GM19193 (cell line): Measurements from ENCODE around the gene DLGAP4.

Experiments
- POLR2A ChIP-seq: IDR thresholded peaks from 4 replicates; pipeline ENCODE4 v1.6.1; 2011; ENCODE audit not compliant: insufficient read depth, insufficient read length; ENCODE audit errors: extremely low read depth

DLGAP4 gene

DNA sequence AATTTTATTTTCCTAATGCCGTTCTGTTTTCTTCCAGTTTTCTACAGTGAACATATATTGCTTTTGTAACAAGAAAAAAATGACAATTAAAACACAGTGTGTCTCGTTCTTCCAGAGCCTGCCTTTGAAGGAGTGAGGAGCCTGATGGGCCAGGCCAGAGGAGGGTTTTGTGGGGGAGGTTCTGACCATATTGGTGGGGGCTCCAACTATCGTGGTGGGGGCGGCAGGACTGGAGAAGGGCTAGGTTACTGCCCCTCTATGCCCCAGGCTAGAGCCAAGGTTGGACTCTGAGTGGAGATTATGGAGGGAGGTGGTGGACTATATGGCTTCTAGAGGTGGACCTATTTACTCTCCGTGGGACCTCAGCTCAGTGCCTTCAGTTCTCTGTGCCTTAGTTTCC, 24.0 kb downstream of the DLGAP4 start:
- no peak for TF ChIP-seq POLR2A

DNA sequence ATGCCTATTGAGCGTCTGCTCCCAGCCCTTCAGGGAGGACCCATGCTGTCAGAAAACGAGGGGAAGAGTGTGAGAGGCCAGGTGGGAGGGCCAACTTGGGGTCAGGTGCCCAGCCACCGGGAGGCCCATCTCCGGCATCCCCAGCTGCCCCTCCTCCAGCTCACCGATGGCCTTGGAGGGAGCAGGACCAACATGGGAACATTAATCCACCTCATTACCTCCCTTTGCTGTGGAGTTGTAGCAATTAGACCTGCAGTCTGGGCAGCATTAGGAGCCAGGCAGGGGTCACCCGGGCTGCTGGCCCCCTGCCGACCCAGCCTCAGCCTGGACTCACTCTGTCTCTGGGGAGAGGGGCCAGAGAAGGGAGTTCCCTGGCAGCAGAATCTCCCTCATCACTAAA, 25.1 kb downstream of the DLGAP4 start:
- no peak for TF ChIP-seq POLR2A

DNA sequence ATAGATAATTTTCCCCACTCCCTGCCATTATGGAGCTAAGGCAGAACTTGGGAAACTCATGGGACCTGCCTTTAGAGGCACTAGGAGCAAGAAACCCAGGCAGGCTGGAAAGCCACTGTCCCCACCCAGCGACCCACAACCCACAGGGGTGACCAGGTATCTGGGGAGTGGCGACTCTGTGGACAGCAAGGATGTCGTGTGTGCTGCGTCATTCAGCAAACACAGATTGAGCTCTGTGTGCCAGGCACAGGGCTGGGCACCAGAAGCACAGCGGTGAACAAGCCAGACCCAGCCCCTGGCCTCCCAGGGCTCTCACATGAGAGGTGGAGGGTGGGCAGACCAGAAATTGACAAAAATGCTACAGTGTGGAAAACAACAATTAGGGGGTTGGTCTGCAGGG, 27.7 kb downstream of the DLGAP4 start:
- TF ChIP-seq POLR2A = no peak

DNA sequence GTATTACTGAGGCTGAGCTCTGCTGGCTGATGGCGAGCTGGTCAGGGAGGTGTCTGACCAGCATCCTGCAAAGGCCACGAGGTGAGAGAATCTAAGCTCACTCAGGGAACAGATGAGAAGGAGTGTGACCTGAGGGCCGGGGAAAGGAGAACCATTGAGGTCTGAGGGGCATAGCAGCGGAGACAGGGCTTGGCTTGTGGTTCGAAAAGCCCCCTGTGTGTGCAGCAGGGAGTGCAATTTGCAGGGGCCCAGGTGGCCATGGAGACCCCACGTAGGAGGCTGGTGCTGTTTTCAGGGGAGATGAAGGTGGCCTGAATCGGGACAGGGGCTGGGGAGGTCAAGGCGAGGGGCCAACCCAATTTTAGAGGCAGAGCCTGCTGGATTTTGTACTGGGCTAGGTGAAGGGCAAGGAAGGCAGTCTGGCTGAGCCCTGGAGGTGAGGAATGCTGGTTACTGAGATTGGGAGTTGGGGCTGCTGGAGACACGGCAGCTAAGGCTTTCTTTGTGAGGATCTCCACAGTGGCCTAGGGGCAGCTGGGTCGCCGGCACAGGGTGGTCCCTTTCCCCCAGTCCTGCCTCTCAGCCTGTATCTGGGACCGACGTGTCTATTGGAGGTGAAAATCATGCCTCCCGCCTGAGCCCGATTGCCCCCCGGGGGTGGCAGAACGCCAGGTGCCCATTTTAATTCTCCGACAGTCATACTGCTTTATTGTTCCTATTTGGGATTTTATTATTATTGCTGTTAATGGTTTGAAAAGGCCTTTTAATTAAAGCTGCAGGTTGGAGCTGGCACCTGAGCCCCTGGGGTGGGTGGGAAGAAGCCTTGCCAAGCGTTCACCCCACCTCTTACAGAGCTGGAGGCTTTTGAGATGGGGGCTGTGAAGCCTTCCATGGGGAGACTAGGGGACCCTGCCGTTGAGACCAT, 28.4 kb downstream of the DLGAP4 start:
- no peak for TF ChIP-seq POLR2A

DNA sequence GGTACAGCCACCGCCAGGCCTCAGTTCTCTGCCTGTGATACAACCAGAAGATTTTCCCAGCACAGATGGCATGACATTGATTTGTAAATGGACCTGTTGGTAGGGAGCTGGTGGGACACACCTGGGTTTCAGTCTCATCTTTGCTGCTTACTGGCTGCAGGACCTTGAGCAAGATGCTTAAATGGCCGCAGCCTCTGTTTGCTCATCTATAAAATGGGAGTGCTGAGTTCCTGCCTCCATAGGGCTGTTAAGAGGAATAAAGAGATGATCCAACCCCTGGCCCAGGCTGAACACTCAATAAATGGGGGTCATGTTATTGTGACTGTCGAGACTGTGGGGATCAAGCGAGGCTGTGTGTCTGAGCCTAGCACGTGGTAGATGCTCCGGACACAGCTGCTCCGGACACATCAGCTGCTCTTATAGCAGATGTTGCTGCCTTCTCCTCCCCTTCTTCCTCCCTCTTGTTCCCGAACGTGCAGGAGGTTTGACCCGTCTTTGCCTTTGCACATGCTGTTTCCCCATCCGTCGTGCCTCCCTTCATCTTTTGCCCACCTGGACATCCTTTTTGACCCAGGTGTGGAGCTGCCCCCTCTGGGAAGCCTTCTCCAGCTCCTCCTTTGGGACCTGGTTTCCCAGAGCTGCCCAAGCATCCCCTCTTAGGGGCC, 29.2 kb downstream of the DLGAP4 start:
- TF ChIP-seq POLR2A = no peak

DNA sequence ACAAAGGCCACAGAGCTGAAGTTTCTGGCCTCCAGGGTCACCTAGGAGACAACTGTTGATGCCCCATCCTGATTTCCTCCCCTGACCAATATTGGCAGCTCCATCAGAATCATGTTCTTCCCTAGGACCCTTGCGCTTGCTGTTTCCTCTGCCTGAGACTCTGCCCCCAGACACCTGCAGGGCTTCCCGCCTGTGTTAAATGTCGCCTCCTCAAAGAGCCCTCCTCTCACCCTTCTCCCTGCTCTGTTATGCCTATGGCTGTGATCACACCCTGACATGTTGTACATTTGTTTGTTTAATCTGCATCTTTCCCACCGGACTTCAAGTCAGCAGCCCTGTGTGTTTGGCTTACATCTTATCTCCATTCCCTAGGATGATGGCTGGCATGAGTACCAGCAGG, 30.1 kb downstream of the DLGAP4 start:
- TF ChIP-seq POLR2A = no peak

DNA sequence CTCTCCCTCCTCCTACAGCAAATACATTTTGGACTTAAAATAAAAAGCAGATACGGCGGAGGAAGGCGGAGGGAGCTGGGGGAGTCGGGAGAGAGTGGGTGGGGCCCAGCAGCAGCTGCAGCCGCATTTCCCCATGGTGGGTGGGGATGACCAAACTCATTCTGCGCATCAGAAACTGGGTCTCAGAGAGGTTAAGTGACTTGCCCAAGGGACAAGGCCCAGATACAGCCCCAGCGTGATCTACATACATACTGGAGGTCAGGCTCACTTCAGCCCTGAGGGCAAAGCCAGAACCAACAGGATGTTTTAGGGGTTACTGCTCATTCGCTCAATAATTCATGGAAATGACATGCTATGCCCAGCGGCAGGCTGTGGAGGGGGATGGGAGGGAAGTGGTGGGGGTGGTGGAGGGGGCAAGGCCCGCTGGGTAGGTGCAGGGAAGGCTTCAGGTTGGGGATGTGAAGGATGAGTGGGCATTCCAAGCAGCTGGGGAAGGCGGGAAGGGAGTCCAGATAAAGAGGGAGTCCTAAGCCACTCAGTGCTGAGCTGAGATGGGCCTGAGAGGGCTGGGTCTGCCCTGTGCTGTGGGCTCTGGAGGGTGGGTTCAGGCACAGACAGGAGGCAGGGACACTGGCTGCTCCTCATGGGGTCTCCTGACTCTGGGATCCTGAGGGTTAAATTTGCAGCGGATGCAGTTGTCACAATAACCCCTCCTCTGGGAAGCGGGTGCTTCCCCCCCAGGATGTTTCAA, 31.0 kb downstream of the DLGAP4 start:
- TF ChIP-seq POLR2A = no peak

DNA sequence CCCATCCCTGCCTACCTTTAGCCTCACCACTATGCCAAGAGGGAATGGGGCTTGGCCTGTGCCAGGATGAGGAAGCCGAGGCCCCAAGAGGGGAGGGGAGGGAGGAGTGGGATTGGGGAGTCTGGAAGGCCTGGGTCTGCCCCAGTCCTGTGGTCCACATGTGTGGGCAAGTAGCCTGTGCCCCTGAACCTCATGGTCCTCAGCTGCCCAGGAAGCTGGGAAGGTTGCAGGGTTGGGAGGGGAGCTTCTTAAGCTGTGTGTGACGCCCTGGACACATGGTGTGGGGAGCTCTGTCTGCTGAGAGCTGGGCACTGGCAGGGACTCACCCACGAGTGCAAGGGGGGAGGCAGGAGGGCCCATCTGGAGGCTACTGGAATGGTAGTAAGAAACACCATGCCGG, 31.7 kb downstream of the DLGAP4 start:
- no peak for TF ChIP-seq POLR2A

DNA sequence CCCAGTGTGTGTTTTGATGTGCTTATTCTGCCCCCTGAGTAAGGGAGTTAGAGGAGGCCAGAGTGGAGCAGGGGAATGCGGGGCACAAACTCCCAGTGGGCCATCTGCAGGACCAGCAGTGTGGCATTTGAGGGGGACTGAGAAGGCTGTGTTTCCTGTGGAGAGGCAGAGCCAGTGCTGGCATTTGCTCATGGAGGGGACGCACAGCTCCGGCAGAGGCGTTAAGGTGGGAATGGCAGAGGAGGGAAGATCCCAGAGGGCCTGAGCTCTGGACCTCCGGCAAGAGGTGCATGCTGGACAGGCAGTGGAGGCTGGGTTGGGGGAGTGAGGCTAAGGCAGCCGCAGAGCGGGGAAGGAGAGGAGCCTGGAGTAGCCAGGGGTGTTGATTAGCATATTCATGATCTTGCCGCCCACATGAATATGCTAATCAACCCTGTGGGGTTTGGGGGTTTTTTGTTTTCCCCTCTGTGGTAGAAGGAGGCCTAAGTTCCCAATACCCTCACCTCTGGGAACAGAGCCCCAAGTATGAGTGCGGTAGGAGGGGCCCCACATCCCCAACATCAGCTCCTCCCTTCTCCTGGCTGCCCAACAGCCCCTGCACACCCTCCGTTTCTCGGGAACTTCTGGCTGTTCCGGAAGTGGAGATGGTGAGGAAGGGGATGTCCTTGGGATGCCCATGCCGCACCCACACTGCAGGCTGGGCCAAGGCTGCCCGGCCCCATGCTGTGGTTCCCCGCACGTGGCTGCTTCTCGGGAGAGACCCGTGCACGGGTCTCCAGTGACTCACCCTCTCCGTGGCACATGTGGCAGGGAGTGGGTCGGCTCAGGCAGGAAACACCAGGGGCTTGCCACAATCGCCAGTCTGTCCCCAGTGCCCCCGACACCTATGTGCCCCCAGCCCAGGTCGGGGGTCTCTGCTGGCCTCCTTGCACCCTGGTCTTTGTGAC, 33.8 kb downstream of the DLGAP4 start:
- no peak for TF ChIP-seq POLR2A

DNA sequence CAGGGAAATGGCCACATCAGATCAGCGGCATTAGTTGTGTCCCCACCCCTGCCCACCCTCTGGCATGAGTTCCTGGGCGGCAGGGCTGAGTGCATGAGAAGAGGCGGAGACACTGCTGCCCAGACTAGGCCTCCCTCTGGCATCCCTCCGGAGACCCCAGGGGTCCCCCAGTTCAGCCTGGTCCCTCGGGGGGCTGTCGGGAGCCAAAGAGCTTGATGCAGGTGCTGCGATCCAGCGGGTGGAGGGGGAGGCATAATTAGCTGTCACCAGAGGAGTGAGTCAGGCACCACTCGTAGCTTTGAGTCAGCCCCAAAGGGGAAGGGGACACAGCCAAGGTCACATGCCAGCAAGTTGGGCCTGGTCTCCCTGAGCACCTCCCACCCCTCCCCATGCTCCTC, 34.5 kb downstream of the DLGAP4 start:
- TF ChIP-seq POLR2A = no peak

DNA sequence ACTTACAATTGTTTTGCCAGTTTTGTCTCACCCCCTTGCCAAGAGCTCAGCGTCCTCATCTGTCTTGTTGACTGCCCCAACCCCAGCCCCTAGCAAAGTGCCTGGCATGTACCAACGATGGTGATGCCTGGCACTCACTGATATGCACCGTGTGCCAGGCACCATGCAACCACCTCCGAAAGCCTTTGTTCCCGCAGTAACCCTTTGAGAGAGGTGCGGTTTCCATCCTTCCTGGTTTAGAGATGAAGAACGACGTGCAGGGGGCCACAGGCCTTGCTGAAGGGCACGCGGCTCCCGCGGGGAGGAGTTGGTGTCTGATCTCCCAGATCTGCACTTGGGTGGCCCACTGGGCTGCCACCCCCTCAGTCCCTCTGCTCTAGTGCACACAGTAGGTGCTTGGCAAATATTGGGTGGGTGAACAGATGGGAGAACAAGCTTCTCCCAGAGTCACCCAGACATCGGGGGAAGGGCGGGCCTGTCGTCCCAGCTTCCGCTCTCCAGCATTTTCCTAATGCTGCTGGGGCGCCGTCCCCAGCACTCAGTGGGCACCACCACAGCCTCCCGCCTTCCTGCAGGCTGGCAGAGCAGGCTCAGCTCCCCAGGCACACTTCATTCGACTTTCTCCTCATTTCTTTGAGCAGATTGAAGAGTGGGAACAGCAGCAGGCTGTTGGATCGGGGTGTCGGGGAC, 35.3 kb downstream of the DLGAP4 start:
- no peak for TF ChIP-seq POLR2A

DNA sequence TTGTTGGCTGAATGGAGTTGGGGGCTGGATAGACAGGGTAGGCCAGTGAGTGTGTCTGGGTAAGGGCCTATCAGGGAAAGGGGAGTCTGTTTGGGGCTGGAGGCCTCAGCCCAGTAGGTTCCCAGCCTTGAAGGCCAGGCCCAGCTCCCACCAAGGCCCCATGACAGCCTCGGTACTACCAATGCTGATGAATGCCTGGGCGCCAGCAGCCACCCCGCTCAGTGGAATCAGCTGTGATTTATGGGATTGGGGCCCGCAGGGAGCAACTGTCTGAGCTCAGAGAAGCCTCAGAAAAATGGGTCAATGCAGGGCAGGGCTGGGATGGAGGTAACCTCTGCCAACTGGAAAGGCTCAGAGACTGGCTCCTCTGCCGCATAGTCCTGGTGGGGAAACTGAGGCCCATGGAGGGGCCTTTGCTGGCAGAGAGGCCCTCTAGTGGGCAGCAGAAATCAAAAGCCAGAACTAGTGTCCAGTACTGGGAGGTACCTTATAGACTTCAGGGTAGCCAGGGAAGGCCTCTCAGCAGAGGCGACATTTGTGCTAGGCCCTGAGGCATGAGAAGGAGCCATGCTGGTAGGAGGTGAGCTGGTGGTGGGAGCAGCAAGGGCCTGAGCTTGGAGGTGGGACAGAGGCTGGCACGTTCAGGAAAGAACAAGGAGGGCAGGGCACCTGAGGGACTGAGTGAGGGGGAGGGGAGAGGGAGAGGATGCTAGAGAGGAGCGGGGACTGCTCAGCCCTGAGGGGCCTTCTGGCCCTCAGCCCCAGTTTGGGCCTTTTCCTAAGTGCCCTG, 36.4 kb downstream of the DLGAP4 start:
- no peak for TF ChIP-seq POLR2A

DNA sequence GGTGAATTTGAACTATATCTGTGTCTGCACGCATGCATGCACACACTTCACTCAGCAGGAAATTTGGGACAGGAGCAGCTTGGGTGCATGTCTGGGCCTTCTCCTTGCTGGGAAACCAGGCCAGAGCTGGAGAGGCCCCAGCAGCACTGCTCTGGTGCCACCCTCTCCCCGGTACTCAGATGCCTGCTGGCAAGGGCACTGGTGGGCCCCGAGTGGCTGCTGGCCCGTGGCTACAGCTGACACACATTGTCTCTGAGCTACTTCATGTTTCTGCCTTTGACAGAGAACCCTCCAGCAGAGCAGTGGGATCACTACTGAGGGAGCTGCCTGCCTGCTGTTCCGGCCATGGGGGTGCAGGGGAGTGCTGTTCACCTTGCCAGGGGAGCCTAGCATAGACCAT, 37.5 kb downstream of the DLGAP4 start:
- TF ChIP-seq POLR2A = no peak

DNA sequence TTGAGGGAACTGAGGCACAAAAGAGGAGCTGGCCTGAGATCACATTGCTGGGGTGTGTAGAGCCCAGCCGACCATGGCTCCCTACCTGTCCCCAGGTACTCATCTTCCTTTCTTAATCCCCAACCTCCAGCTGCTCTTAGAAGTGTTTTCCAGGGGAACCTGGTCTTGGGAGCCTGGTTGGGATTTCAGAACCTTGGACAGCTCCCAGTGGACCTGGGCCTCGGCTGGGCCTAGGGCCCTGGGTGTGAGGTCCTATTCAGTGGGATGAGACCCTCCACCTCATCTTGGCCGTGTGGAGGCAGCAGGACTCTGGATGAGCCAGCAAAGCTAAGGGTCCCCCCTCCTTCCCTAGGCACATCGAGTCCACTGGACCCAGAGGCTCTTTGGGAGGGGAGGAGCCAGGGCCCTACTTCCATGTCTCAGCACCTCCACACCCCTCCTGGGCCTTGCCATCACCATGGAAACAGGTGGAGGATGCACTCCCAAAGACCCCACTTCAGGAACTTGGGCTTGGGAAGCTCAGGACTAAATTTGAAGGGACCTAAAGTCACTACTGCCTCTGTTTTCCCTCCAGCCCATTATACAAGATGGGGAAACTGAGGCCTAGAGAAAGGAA, 38.5 kb downstream of the DLGAP4 start:
- TF ChIP-seq POLR2A = no peak
